Neural cell (in vitro differentiated cells): ENCODE data around the gene TFCP2L1. TPM values are rescaled to one million over a fixed set of nuclear protein-coding genes. Genes with fewer than 3 reads are reported as not detected.
"Not testable (repeated sequence)": the region's sequence is repeated elsewhere in the genome, so short reads cannot be mapped to it uniquely, and the experiment has no call there.

Source experiments
- H2AFZ ChIP-seq: fragments of 200-600, 300-800 bp; sonication (generic), shearing (Covaris generic); 2 replicates; pipeline ENCODE4 v1.6.0; 2014; ENCODE audit warnings: low read depth, mild to moderate bottlenecking, antibody characterized with exemption, low read length, moderate library complexity
- H3F3A ChIP-seq: fragments of 200-600 bp; shearing (Covaris generic); 2 replicates; pipeline ENCODE4 v1.6.1; 2016; ENCODE audit warnings: mild to moderate bottlenecking, moderate library complexity, mixed read lengths, antibody characterized with exemption, low read length; ENCODE audit not compliant: insufficient read depth, poor library complexity, severe bottlenecking
- H3K27ac ChIP-seq: fragments of 200-600, 300-800 bp; sonication (generic), shearing (Covaris generic); 2 replicates; pipeline ENCODE4 v1.5.1; 2014; ENCODE audit warnings: mild to moderate bottlenecking, low read length, moderate library complexity
- H3K27me3 ChIP-seq: fragments of 300-800, 200-600 bp; sonication (generic), shearing (Covaris generic); 2 replicates; pipeline ENCODE4 v1.6.0; 2014; ENCODE audit warnings: mild to moderate bottlenecking, low read depth, low read length, moderate library complexity; ENCODE audit not compliant: insufficient read depth
- H3K36me3 ChIP-seq: fragments of 300-800, 200-600 bp; sonication (generic), shearing (Covaris generic); 2 replicates; pipeline ENCODE4 v1.5.1; 2014; ENCODE audit warnings: mild to moderate bottlenecking, antibody characterized with exemption, low read length, moderate library complexity; ENCODE audit not compliant: insufficient read depth
- H3K4me2 ChIP-seq: fragments of 300-800, 200-600 bp; sonication (generic), shearing (Covaris generic); 2 replicates; pipeline ENCODE4 v1.6.0; 2014; ENCODE audit warnings: mild to moderate bottlenecking, low read length
- H3K4me3 ChIP-seq: fragments of 300-800, 200-600 bp; sonication (generic), shearing (Covaris generic); 2 replicates; pipeline ENCODE4 v1.5.1; 2014; ENCODE audit warnings: mild to moderate bottlenecking, low read length, moderate library complexity
- H3K79me2 ChIP-seq: fragments of 200-600 bp; shearing (Covaris generic); replicated peaks from 2 replicates; pipeline ENCODE4 v1.6.0; 2014; ENCODE audit warnings: mild to moderate bottlenecking, low read length, moderate library complexity; ENCODE audit not compliant: insufficient read depth
- H3K9ac ChIP-seq: fragments of 300-800, 200-600 bp; sonication (generic), shearing (Covaris generic); 2 replicates; pipeline ENCODE4 v1.6.1; 2016; ENCODE audit warnings: mild to moderate bottlenecking, low read length, mixed read lengths
- H3K9me2 ChIP-seq: fragments of 200-600 bp; shearing (Covaris generic); 2 replicates; pipeline ENCODE4 v1.6.1; 2016; ENCODE audit warnings: mild to moderate bottlenecking, low read length, mixed read lengths; ENCODE audit not compliant: insufficient read depth
- H3K9me3 ChIP-seq: fragments of 200-600, 300-800 bp; sonication (generic), shearing (Covaris generic); 2 replicates; pipeline ENCODE4 v1.6.1; 2016; ENCODE audit warnings: mild to moderate bottlenecking, mixed run types, low read length, moderate library complexity, mixed read lengths
- H4K20me1 ChIP-seq: fragments of 200-600 bp; shearing (Covaris generic); 2 replicates; pipeline ENCODE4 v1.6.1; 2016; ENCODE audit warnings: mild to moderate bottlenecking, mixed run types; ENCODE audit not compliant: insufficient read depth
- CTCF ChIP-seq: fragments of 450-650 bp; IDR thresholded peaks from 2 replicates; pipeline ENCODE4 v1.5.1; 2014; ENCODE audit warnings: antibody characterized with exemption, mild to moderate bottlenecking, moderate library complexity; ENCODE audit not compliant: poor library complexity, severe bottlenecking
- EP300 ChIP-seq: fragments of 450-650 bp; conservative IDR thresholded peaks from 2 replicates; pipeline ENCODE4 v1.6.1; 2014; ENCODE audit warnings: antibody characterized with exemption, mild to moderate bottlenecking, moderate library complexity; ENCODE audit not compliant: poor library complexity, severe bottlenecking
- EZH2 ChIP-seq: fragments of 200-600, 300-800 bp; shearing (Covaris generic), sonication (generic); IDR thresholded peaks from 2 replicates; pipeline ENCODE4 v1.6.1; 2014; ENCODE audit warnings: antibody characterized with exemption, low read length, borderline replicate concordance, mild to moderate bottlenecking; ENCODE audit not compliant: insufficient read depth, poor library complexity, severe bottlenecking
- MXI1 ChIP-seq: fragments of 450-650 bp; conservative IDR thresholded peaks from 2 replicates; pipeline ENCODE4 v1.6.1; 2014; ENCODE audit warnings: antibody characterized with exemption, mild to moderate bottlenecking; ENCODE audit not compliant: poor library complexity, severe bottlenecking
- POLR2AphosphoS5 ChIP-seq: IDR thresholded peaks from 2 replicates; pipeline ENCODE4 v1.6.1; 2012
- RAD21 ChIP-seq: fragments of 450-650 bp; conservative IDR thresholded peaks from 2 replicates; pipeline ENCODE4 v1.6.1; 2014; ENCODE audit warnings: antibody characterized with exemption, mild to moderate bottlenecking, moderate library complexity
- REST ChIP-seq: IDR thresholded peaks from 2 replicates; pipeline ENCODE4 v1.6.1; 2012; ENCODE audit warnings: borderline replicate concordance
- SMC3 ChIP-seq: fragments of 450-650 bp; conservative IDR thresholded peaks from 2 replicates; pipeline ENCODE4 v1.6.1; 2014; ENCODE audit warnings: antibody characterized with exemption, mild to moderate bottlenecking, moderate library complexity; ENCODE audit not compliant: poor library complexity
- TAF1 ChIP-seq: IDR thresholded peaks from 2 replicates; pipeline ENCODE4 v1.6.1; 2012; ENCODE audit warnings: low read depth
- polyA plus RNA-seq: library from polyadenylated mRNA; depleted of rRNA; stranded (reverse); fragments of >200 nt; gene quantifications from 2 replicates; pipeline ENCODE4 v1.2.3, GENCODE V29; 2014

TFCP2L1 gene
- polyA plus RNA-seq, 1 donor from 2014 or later = 0.04 TPM

GRCh38 chr2:121316986-121317385 is 32.0 kb upstream of the TFCP2L1 start:
- H3K9me2 ChIP-seq = no peaks in the 10 kb centered on the region
- no peak overlapping the region for H3K4me3 ChIP-seq
- H4K20me1 ChIP-seq = no peaks in the 10 kb centered on the region
- no peak overlapping the region for H2AFZ ChIP-seq
- H3K27ac ChIP-seq = no peak overlapping the region
- H3K27me3 ChIP-seq = no peaks in the 10 kb centered on the region
- TF ChIP-seq EZH2 (no peak), MXI1 (no peak), RAD21 (no peak), REST (no peak), POLR2AphosphoS5 (no peak), SMC3 (no peak)
- H3K9me3 ChIP-seq = no peaks in the 10 kb centered on the region
- no peaks in the 10 kb centered on the region for H3K79me2 ChIP-seq
- no peak overlapping the region for H3K4me2 ChIP-seq
- H3F3A ChIP-seq = no peaks in the 10 kb centered on the region
- H3K36me3 ChIP-seq = no peaks in the 10 kb centered on the region
- H3K9ac ChIP-seq = no peak overlapping the region

- not testable (repeated sequence) for H3K9me2 ChIP-seq, H2AFZ ChIP-seq, H3K9ac ChIP-seq, H3K4me2 ChIP-seq, H3K27me3 ChIP-seq, H3K36me3 ChIP-seq, H3F3A ChIP-seq, H4K20me1 ChIP-seq, H3K27ac ChIP-seq, H3K9me3 ChIP-seq, H3K4me3 ChIP-seq, H3K79me2 ChIP-seq
Observed at GRCh38 chr2:121313701-121314100, 28.7 kb upstream of the TFCP2L1 start.

- H3K9ac ChIP-seq = no peak overlapping the region
- no peak overlapping the region for H3K4me2 ChIP-seq
- no peak overlapping the region for H3K4me3 ChIP-seq
- H3F3A ChIP-seq = no peaks in the 10 kb centered on the region
- TF ChIP-seq MXI1 (no peak), REST (no peak), CTCF (no peak), EZH2 (no peak), EP300 (no peak), POLR2AphosphoS5 (no peak), RAD21 (no peak), TAF1 (no peak), SMC3 (no peak)
- no peaks in the 10 kb centered on the region for H3K9me2 ChIP-seq
- H3K36me3 ChIP-seq = no peaks in the 10 kb centered on the region
- no peak overlapping the region for H2AFZ ChIP-seq
- no peaks in the 10 kb centered on the region for H3K79me2 ChIP-seq
- H3K27me3 ChIP-seq = no peaks in the 10 kb centered on the region
- no peaks in the 10 kb centered on the region for H3K9me3 ChIP-seq
- no peaks in the 10 kb centered on the region for H4K20me1 ChIP-seq
- no peak overlapping the region for H3K27ac ChIP-seq
Observed at GRCh38 chr2:121309801-121310200, 24.8 kb upstream of the TFCP2L1 start.
